Measurements from ENCODE around the gene CREB3.

Gene CREB3

DNA sequence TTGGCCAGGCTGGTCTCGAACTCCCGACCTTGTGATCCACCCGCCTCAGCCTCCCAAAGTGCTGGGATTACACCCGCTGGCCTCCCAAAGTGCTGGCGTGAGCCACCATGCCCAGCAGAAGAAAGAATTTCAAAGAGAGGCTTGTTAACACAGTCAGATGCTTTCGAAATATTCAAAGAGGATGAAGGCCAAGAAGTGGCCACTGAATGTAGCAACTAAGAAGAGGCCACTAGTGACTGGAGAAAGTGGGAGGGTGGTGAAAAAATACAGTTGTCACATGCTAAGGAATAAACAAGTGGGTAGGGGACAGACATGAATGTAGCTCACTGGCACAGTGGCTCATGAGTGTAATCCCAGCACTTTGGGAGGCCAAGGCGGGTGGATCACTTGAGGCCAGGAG, 29.8 kb upstream of the CREB3 start:
- no peak overlapping the region for H3K4me3 ChIP-seq (ENCODE audit: low read depth, low read length)
- TF ChIP-seq, protein P1, sequence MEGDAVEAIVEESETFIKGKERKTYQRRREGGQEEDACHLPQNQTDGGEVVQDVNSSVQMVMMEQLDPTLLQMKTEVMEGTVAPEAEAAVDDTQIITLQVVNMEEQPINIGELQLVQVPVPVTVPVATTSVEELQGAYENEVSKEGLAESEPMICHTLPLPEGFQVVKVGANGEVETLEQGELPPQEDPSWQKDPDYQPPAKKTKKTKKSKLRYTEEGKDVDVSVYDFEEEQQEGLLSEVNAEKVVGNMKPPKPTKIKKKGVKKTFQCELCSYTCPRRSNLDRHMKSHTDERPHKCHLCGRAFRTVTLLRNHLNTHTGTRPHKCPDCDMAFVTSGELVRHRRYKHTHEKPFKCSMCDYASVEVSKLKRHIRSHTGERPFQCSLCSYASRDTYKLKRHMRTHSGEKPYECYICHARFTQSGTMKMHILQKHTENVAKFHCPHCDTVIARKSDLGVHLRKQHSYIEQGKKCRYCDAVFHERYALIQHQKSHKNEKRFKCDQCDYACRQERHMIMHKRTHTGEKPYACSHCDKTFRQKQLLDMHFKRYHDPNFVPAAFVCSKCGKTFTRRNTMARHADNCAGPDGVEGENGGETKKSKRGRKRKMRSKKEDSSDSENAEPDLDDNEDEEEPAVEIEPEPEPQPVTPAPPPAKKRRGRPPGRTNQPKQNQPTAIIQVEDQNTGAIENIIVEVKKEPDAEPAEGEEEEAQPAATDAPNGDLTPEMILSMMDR (IDR thresholded peaks at IDR 0.05; ENCODE audit: control insufficient read depth, extremely low read depth, insufficient read depth) = no peak
- no peak for DNase-seq (ENCODE audit: low read depth)

DNA sequence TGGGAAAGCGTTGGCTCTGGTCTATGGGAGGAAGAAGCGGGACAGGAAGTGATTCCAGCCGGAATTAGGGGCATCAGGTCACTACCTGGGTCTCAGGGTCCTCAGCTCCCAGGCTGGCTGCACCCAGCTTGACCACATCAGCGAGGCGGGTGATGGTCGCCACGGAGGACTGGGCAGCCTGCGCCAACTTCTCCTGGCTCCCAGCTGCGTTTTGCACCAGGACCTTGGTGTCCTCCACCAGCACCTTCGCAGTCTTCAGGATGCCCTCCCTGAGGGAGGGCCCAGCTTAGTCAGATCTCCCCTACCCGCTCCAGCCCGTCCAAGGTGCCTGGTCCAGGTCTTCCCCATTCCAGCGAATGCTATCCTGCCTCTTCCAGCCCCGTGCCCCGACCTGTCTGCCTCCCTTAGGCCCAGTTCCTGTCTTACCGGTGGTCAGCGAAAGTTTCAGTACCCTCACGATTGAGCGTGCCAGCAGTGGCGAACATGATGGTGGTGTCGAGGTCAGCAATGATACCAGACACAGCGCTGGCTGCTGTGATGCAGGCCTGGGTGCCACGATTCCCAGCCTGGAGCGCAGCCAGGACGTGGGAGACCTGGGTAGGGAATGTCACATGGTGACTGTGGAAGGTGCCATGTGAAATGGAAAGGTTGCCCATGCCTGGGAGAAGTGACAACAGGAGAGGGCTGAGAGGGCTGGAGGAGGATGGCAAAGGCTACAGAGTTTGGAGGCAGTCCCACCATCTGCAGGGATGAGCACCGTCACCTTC, 28.4 kb upstream of the CREB3 start:
- TF ChIP-seq, protein P1 (IDR thresholded peaks at IDR 0.05; ENCODE audit: control insufficient read depth, extremely low read depth, insufficient read depth) = no peak
- H3K4me3 ChIP-seq (ENCODE audit: low read depth, low read length) = no peak overlapping the region
- DNase-seq (ENCODE audit: low read depth) = no peak

DNA sequence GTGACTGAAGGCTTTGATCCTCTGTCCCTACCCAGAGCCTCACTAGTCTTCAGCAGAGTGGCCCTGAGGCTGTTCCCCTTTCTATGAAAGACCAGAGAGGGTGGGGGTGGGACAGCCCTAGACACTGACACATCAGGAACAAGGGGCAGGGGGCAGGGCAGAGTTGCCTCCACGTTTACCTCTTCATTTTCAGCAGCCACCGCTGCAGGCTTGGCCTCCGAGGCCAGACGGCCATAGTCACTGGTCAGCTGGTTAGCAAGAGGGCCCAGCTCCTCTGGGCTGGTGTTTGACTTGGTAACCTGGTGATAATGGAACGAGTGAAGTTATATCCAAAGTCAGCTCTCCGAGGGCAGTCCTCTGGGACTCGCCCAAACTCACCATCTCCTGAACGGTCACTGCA, 27.1 kb upstream of the CREB3 start:
- no peak for DNase-seq (ENCODE audit: low read depth)
- H3K4me3 ChIP-seq (ENCODE audit: low read depth, low read length) = no peak overlapping the region
- TF ChIP-seq, protein P1 (IDR thresholded peaks at IDR 0.05; ENCODE audit: control insufficient read depth, extremely low read depth, insufficient read depth) = no peak

DNA sequence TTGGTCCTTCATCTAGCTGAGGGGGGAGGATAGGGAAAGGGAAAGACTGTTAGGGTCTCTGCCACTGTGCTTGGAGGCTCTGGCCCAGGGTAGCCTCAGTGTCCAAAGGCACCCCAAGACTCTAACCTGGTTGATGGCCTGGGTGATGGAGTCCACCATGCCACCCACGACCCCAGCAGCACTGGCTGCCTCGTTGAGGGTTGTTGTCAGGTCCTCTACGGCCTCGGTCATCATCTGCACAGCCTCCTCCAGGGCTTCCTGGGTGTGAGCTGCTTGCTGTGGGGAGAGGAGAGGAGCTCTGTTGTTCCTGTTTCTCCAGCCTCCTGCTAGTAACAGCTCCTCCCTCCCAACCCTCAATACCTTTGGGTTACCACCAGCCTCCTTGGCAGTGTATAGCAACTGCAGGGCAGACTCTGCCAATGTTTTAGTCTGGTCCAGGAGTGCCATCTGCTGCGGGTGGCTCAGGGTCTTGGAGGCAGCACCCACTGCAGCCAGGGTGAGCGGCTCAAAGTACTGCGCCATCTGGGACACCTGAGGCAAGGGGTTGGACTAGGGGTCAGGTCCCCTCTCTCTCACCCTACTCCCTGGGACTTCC, 26.5 kb upstream of the CREB3 start:
- DNase-seq (ENCODE audit: low read depth) = no peak
- H3K4me3 ChIP-seq (ENCODE audit: low read depth, low read length) = no peak overlapping the region
- TF ChIP-seq, protein P1 (IDR thresholded peaks at IDR 0.05; ENCODE audit: control insufficient read depth, extremely low read depth, insufficient read depth) = no peak

DNA sequence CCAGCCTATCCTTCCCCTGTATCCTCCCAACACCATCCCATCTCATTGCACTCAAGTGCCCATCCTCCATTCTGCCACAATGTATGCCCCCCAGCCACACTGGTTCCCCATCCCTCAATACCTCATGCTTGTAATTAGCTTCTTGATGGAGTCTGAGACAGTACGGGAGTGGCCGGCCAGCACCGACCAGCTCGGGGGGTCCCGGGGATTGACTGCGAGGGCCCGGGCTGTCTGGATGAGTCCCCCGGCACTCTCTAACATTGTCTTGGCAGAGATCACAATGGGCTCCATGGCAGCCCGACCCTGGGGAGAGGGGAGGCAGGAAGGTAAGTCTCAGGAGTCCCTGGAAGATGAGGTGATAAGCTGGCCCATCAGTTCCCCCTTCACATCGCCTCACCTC, 25.5 kb upstream of the CREB3 start:
- no peak overlapping the region for H3K4me3 ChIP-seq (ENCODE audit: low read depth, low read length)
- TF ChIP-seq, protein P1 (IDR thresholded peaks at IDR 0.05; ENCODE audit: control insufficient read depth, extremely low read depth, insufficient read depth) = no peak
- DNase-seq (ENCODE audit: low read depth) = no peak

DNA sequence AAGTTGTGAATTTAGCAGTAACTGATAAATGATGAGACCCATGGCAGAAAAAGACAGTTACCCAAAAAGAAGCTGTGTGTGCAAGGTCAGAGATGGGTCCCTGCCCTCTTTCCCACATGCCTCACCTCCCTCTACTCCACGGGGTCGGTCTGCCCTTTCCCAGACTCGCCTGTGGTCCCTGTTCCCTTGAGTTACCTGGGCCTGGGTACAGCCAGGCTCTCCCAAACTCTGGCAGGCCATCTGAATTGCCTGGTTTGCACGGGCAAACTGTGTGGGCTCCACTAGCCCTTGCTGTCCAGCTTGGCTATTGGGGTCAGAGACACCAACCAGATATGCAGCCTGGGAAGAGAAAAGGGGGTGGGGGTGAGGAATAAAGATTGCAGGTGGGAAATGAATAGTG, 24.3 kb upstream of the CREB3 start:
- no peak for DNase-seq (ENCODE audit: low read depth)
- no peak overlapping the region for H3K4me3 ChIP-seq (ENCODE audit: low read depth, low read length)
- TF ChIP-seq, protein P1 (IDR thresholded peaks at IDR 0.05; ENCODE audit: control insufficient read depth, extremely low read depth, insufficient read depth) = no peak

All from LNCaP clone FGC (cell line).